Keratinocyte (primary cell): ENCODE measurements around the gene PANK1. TPM values are rescaled to one million over a fixed set of nuclear protein-coding genes. Genes with fewer than 3 reads are reported as not detected.

ENCODE experiments used
- DNase-seq: peaks from one replicate; pipeline ENCODE4 v3.0.0-alpha.2; 2011; ENCODE audit warnings: low read depth, missing footprints, low spot score
- FAIRE-seq: peaks from 2 replicates; lab custom pipeline; 2011; peaks lifted over from hg19 to GRCh38; lab: Jason Lieb, UNC
- H2AFZ ChIP-seq: 2 replicates; pipeline ENCODE4 v1.6.0; 2012; ENCODE audit warnings: low read length, control low read depth, inconsistent platforms; ENCODE audit not compliant: control insufficient read depth
- H3K27ac ChIP-seq: 2 replicates; pipeline ENCODE4 v1.5.1; 2011; ENCODE audit warnings: low read length; ENCODE audit not compliant: control insufficient read depth, insufficient read depth
- H3K27me3 ChIP-seq: 3 replicates; pipeline ENCODE4 v1.6.0; 2011; ENCODE audit warnings: low read length; ENCODE audit not compliant: control insufficient read depth, insufficient read depth; ENCODE audit errors: extremely low read depth
- H3K36me3 ChIP-seq, 2 experiments: 2 replicates in 1 of 2; 3 replicates in 1 of 2; pipeline ENCODE4 v1.5.1; 2011; ENCODE audit warnings: low read length in 2 of 2, mild to moderate bottlenecking in 1 of 2; ENCODE audit not compliant: control insufficient read depth in 2 of 2, insufficient read depth in 2 of 2; ENCODE audit errors: extremely low read depth in 1 of 2
- H3K4me1 ChIP-seq: 3 replicates; pipeline ENCODE4 v1.5.1; 2011; ENCODE audit warnings: low read length; ENCODE audit not compliant: control insufficient read depth, insufficient read depth; ENCODE audit errors: extremely low read depth
- H3K4me2 ChIP-seq: 3 replicates; pipeline ENCODE4 v1.6.0; 2011; ENCODE audit warnings: low read depth, low read length; ENCODE audit not compliant: control insufficient read depth, insufficient read depth; ENCODE audit errors: extremely low read depth
- H3K4me3 ChIP-seq, 3 experiments: fragments of 200-600 bp in 1 of 3; sonication (generic) in 1 of 3; 2 replicates in 2 of 3; 3 replicates in 1 of 3; pipeline ENCODE4 v1.5.1; 2011 to 2016; ENCODE audit warnings: low read length in 3 of 3, mild to moderate bottlenecking in 3 of 3, control low read depth in 2 of 3, inconsistent platforms in 1 of 3, low read depth in 1 of 3, mixed read lengths in 1 of 3, mixed run types in 1 of 3, moderate library complexity in 1 of 3; ENCODE audit not compliant: control insufficient read depth in 2 of 3, insufficient read depth in 2 of 3; ENCODE audit errors: extremely low read depth in 1 of 3
- H3K79me2 ChIP-seq: 2 replicates; pipeline ENCODE4 v1.6.0; 2012; ENCODE audit warnings: low read length; ENCODE audit not compliant: control insufficient read depth, insufficient read depth
- H3K9ac ChIP-seq: 3 replicates; pipeline ENCODE4 v1.6.0; 2011; ENCODE audit warnings: low read length; ENCODE audit not compliant: control insufficient read depth, insufficient read depth; ENCODE audit errors: extremely low read depth
- H3K9me1 ChIP-seq: 3 replicates; pipeline ENCODE4 v1.6.0; 2011; ENCODE audit warnings: low read length; ENCODE audit not compliant: control insufficient read depth, insufficient read depth; ENCODE audit errors: extremely low read depth
- H3K9me3 ChIP-seq: 2 replicates; pipeline ENCODE4 v1.5.1; 2012; ENCODE audit warnings: low read depth, low read length; ENCODE audit not compliant: control insufficient read depth
- H4K20me1 ChIP-seq: 3 replicates; pipeline ENCODE4 v1.6.0; 2011; ENCODE audit warnings: low read length; ENCODE audit not compliant: control insufficient read depth, insufficient read depth; ENCODE audit errors: extremely low read depth
- EZH2 ChIP-seq: IDR thresholded peaks from one replicate; pipeline ENCODE4 v1.6.1; 2012; ENCODE audit warnings: inconsistent platforms, mild to moderate bottlenecking, low read length, moderate library complexity
- dilution Hi-C: fragments of 300-500 bp; cut with MboI; formaldehyde crosslinking; loops from one replicate; pipeline ENCODE4 v1.7.0; 2020; ENCODE audit warnings: low sequenced_read_pairs; ENCODE audit not compliant: extremely low pct_ligation_motif_present
- polyA plus RNA-seq, 5 experiments: library from polyadenylated mRNA; depleted of rRNA in 3 of 5; stranded (reverse) in 3 of 5; stranded (forward) in 1 of 5; unstranded in 1 of 5; fragments of >200 nt; gene quantifications; 1 replicate in 1 of 5; 2 replicates in 3 of 5; 3 replicates in 1 of 5; pipeline versions ENCODE4 v1.2.1 to v1.2.3, GENCODE V29; 2011 to 2012; ENCODE audit warnings: missing spikeins in 2 of 5, low read depth in 1 of 5, low replicate concordance in 1 of 5
- TF ChIP-seq, protein P1 (sequence below), 3 experiments: IDR thresholded peaks in 1 of 3; conservative IDR thresholded peaks in 1 of 3; optimal IDR thresholded peaks in 1 of 3; 2 replicates in 2 of 3; 3 replicates in 1 of 3; pipeline versions ENCODE3 to v1.5.1; 2011; ENCODE audit warnings: low read length in 3 of 3, mild to moderate bottlenecking in 3 of 3, moderate library complexity in 2 of 3, control low read depth in 1 of 3, inconsistent platforms in 1 of 3; ENCODE audit not compliant: insufficient read depth in 2 of 3; ENCODE audit errors: extremely low read depth in 1 of 3

PANK1 gene
- polyA plus RNA-seq, 1 donor (not counting 4 experiments of a cell fraction or from before 2014, with no cell fraction given), result 9.5 TPM

DNA sequence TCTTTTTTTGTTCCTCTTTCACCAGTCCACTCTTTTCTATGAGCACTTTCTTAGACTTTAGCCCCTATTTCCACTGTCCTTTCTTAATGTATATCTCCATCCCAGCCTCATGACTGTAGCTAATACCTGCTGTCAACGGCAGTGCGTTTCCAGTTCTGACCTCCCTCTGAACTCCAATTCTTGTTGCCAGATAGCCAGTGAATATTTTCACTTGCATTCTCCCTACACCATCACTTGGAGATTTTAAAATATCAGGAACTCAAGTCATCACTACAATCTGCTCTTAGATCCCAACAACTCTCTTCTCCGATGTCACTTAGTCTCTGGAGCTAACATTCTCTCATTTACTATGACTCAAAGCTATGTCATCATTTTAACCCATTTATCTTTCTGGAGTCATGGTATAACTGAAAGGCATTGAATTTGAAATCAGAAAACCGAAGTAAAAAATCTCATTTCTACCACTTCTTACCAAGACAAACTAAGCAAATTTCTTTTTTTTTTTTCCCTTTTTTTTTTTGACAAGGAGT lies 104.6 kb downstream of the PANK1 start:
- no peaks in the 10 kb centered on the region for H3K4me1 ChIP-seq
- DNase-seq, result no peak
- H3K27me3 ChIP-seq, result peaks cover 18% of the 10 kb centered on the region
- no peaks in the 10 kb centered on the region for H3K9me1 ChIP-seq
- H3K4me3 ChIP-seq, result no peak overlapping the region
- no peak overlapping the region for H3K4me2 ChIP-seq
- no peak overlapping the region for H3K9ac ChIP-seq
- TF ChIP-seq, protein P1, sequence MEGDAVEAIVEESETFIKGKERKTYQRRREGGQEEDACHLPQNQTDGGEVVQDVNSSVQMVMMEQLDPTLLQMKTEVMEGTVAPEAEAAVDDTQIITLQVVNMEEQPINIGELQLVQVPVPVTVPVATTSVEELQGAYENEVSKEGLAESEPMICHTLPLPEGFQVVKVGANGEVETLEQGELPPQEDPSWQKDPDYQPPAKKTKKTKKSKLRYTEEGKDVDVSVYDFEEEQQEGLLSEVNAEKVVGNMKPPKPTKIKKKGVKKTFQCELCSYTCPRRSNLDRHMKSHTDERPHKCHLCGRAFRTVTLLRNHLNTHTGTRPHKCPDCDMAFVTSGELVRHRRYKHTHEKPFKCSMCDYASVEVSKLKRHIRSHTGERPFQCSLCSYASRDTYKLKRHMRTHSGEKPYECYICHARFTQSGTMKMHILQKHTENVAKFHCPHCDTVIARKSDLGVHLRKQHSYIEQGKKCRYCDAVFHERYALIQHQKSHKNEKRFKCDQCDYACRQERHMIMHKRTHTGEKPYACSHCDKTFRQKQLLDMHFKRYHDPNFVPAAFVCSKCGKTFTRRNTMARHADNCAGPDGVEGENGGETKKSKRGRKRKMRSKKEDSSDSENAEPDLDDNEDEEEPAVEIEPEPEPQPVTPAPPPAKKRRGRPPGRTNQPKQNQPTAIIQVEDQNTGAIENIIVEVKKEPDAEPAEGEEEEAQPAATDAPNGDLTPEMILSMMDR (optimal IDR thresholded peaks at IDR 0.05 in 1 of 3, IDR thresholded peaks at IDR 0.05 in 1 of 3, conservative IDR thresholded peaks at IDR 0.05 in 1 of 3; ENCODE audit: extremely low read depth in 1 of 3, insufficient read depth in 2 of 3, low read length in 3 of 3), result no peak
- TF ChIP-seq EZH2, result no peak
- H3K79me2 ChIP-seq, result no peaks in the 10 kb centered on the region
- H3K36me3 ChIP-seq, result no peaks in the 10 kb centered on the region
- dilution Hi-C loops, result no loop called here
- no peaks in the 10 kb centered on the region for H3K9me3 ChIP-seq
- H3K27ac ChIP-seq, result no peak overlapping the region
- no peak for FAIRE-seq
- H4K20me1 ChIP-seq, result no peaks in the 10 kb centered on the region
- no peak overlapping the region for H2AFZ ChIP-seq

DNA sequence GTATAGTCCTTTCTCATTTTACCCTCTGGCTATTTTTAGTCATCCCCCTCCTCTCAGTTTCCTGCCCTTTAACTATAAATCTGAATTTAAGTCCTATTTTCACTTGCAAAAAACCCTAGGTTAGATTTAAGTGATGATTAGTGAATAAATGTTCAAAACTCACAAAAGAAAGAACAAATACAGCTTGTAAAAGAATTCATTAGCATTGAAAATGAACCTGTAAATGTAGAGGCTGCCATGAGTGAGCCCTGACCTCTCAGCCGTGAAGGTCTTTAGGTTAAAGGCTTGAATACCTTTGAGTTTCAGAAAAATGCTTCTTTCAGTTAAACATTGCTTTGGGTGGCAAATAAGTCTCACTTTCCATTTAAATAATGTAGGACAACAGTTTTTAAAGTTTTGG lies 107.7 kb downstream of the PANK1 start:
- peaks cover 35% of the 10 kb centered on the region for H3K27me3 ChIP-seq
- no peak for TF ChIP-seq EZH2
- TF ChIP-seq, protein P1 (optimal IDR thresholded peaks at IDR 0.05 in 1 of 3, IDR thresholded peaks at IDR 0.05 in 1 of 3, conservative IDR thresholded peaks at IDR 0.05 in 1 of 3; ENCODE audit: extremely low read depth in 1 of 3, insufficient read depth in 2 of 3, low read length in 3 of 3), result no peak
- DNase-seq (no peak), FAIRE-seq (no peak)
- no peak overlapping the region for H2AFZ ChIP-seq
- no peaks in the 10 kb centered on the region for H3K9me3 ChIP-seq
- no peak overlapping the region for H3K4me3 ChIP-seq
- H3K9ac ChIP-seq, result no peak overlapping the region
- H3K4me1 ChIP-seq, result peaks cover 7% of the 10 kb centered on the region
- H3K27ac ChIP-seq, result no peak overlapping the region
- H3K36me3 ChIP-seq, result no peaks in the 10 kb centered on the region
- H3K9me1 ChIP-seq, result no peaks in the 10 kb centered on the region
- no peaks in the 10 kb centered on the region for H3K79me2 ChIP-seq
- H3K4me2 ChIP-seq, result no peak overlapping the region
- H4K20me1 ChIP-seq, result no peaks in the 10 kb centered on the region
- dilution Hi-C loops, result no loop called here
